Natural killer cell treated with Interleukin-12 subunit alpha and Interleukin-12 subunit beta and Interleukin-15 and Interleukin-18, amount 100 ng/mL, for 72 hours (primary cell): Measurements from ENCODE around the gene CNN2. TPM values are rescaled to one million over a fixed set of nuclear protein-coding genes. Genes with fewer than 3 reads are reported as not detected.

Experiments used
- ATAC-seq, 2 donors: fragments of 150-1000 bp; cut with Tn5 transposase in 1 of 2; sonication (Bioruptor Pico), chemical (Tn5 transposase) in 1 of 2; 2 replicates each; pipeline ENCODE4 v1.10.0; 2021
- DNase-seq: peaks from one replicate; pipeline ENCODE4 v3.0.0; 2022; ENCODE audit warnings: low spot score
- H3K27ac Mint-ChIP-seq, 2 donors: 1 replicate in 1 of 2; 2 replicates in 1 of 2; pipeline ENCODE4 v1.8.0; 2022; ENCODE audit warnings: mixed read lengths in 2 of 2, mild to moderate bottlenecking in 1 of 2, moderate library complexity in 1 of 2
- H3K27me3 Mint-ChIP-seq, 2 donors: 1 replicate in 1 of 2; 2 replicates in 1 of 2; pipeline ENCODE4 v1.8.0; 2022; ENCODE audit warnings: mixed read lengths in 2 of 2
- H3K36me3 Mint-ChIP-seq: one replicate; pipeline ENCODE4 v1.8.0; 2022; ENCODE audit warnings: mixed read lengths
- H3K4me1 Mint-ChIP-seq, 2 donors: 1 replicate in 1 of 2; 2 replicates in 1 of 2; pipeline ENCODE4 v1.8.0; 2022; ENCODE audit warnings: low read depth in 2 of 2, mixed read lengths in 2 of 2, mild to moderate bottlenecking in 1 of 2
- H3K4me3 Mint-ChIP-seq: one replicate; pipeline ENCODE4 v1.8.0; 2022; ENCODE audit warnings: mixed read lengths
- H3K9me3 Mint-ChIP-seq: 2 replicates; pipeline ENCODE4 v1.8.0; 2022; ENCODE audit warnings: mixed read lengths
- total RNA-seq, 2 donors: library from RNA; stranded (reverse); gene quantifications; one replicate each; pipeline ENCODE4 v1.2.3, GENCODE V29; 2022

The CNN2 gene
- total RNA-seq, 2 donors from 2014 or later, result 119 to 141 TPM

DNA sequence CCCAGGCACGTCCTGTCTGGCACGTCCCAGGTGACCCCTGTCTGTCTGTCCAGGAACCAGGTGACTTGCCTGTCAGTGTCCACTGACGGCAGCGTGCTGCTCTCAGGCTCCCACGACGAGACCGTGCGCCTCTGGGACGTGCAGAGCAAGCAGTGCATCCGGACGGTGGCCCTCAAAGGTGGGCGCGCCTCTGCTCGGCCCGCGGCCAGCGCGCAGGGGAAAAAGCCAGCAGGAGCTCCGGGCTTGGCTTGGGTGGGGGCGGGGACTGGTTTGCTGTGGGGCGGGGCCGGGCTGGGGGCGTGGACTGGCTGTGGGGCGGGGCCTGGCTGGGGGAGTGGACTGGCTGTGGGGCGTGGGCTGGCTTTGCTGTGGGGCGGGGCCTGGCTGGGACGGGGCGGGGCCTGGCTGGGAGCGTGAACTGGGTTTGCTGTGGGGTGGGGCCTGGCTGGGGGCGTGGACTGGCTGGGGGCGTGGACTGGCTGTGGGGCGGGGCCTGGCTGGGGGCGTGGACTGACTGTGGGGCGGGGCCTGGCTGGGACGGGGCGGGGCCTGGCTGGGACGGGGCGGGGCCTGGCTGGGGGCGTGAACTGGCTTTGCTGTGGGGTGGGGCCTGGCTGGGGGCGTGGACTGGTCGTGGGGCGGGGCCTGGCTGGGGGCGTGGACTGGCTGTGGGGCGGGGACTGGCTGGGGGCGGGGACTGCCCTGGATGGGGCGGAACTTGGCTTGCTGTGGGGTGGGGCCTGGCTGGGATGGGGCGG is 35.1 kb upstream of the CNN2 start:
- no peaks in the 10 kb centered on the region for H3K36me3 Mint-ChIP-seq
- H3K4me3 Mint-ChIP-seq, result no peak overlapping the region
- no peaks in the 10 kb centered on the region for H3K27me3 Mint-ChIP-seq
- no peak overlapping the region for H3K27ac Mint-ChIP-seq
- H3K9me3 Mint-ChIP-seq, result no peaks in the 10 kb centered on the region
- ATAC-seq (peak; percentile 73 to 87), DNase-seq (no peak)
- H3K4me1 Mint-ChIP-seq, result peaks cover 0 to 16% of the 10 kb centered on the region in 2 donors

DNA sequence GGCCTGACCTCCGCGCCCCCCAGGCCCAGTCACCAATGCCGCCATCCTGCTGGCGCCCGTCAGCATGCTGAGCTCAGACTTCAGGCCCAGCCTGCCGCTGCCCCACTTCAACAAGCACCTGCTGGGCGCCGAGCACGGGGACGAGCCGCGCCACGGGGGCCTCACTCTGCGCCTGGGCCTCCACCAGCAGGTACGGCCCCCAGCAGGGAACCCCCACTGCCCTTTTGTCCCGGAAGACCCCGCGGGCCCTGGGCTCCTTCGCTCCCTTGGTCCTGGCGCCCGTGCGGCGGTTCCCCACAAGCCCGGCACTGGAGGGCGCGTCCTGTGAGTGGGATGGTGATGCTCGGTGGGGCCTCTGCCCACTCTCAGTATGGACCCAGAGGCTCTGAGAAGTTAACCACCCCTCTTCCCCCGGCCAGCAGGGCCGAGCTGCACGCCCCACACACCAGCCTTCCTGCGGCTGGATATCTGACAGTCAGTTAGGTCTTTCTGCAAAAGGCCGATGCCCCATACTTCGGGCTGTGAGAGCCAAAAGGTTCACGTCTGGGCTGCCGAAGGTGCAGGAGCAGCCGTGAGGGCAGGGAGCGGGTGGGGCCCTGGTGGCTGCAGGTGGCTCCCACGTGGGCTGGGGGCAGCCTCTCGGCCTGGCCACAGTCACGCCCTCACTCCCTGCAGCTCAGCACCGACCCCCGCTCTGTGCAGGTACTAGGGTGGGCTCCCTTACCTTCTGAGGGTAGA is 34.3 kb upstream of the CNN2 start:
- no peak for ATAC-seq
- peak overlapping the region in 1 of 2 donors; percentile 58 for H3K27ac Mint-ChIP-seq
- peaks cover 0 to 13% of the 10 kb centered on the region in 2 donors for H3K4me1 Mint-ChIP-seq
- no peaks in the 10 kb centered on the region for H3K27me3 Mint-ChIP-seq
- DNase-seq, result no peak
- H3K36me3 Mint-ChIP-seq, result no peaks in the 10 kb centered on the region
- H3K4me3 Mint-ChIP-seq, result no peak overlapping the region
- H3K9me3 Mint-ChIP-seq, result no peaks in the 10 kb centered on the region

DNA sequence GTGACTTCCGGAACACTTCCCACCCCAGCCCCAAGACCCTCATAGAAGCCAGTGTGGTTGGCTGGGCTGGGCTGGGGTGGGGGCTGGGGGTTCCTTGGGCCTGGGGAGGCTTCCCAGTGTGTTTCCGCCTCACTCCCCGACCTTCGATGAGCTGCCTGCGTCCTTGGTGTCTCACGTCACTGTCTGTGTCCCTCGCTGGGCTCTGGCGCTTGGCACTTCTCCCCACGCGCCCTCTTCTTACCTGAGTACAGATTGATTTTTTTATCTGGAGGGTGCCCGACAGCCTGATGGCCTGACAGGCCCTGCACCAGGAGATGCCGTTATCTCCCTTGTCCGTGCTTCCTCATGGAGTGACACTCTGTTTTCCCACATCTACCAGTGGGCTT is 33.7 kb upstream of the CNN2 start:
- H3K27ac Mint-ChIP-seq, result peak overlapping the region in 1 of 2 donors; percentile 58
- H3K36me3 Mint-ChIP-seq, result no peaks in the 10 kb centered on the region
- no peaks in the 10 kb centered on the region for H3K27me3 Mint-ChIP-seq
- no peaks in the 10 kb centered on the region for H3K9me3 Mint-ChIP-seq
- no peak for ATAC-seq
- H3K4me1 Mint-ChIP-seq, result peaks cover 0 to 13% of the 10 kb centered on the region in 2 donors
- no peak overlapping the region for H3K4me3 Mint-ChIP-seq
- DNase-seq, result no peak

- peaks cover 0 to 3% of the 10 kb centered on the region in 2 donors for H3K27me3 Mint-ChIP-seq
- ATAC-seq, result no peak
- DNase-seq, result no peak
- no peak overlapping the region for H3K4me3 Mint-ChIP-seq
- no peaks in the 10 kb centered on the region for H3K36me3 Mint-ChIP-seq
- no peak overlapping the region for H3K27ac Mint-ChIP-seq
- peaks cover 0 to 13% of the 10 kb centered on the region in 2 donors for H3K4me1 Mint-ChIP-seq
- no peaks in the 10 kb centered on the region for H3K9me3 Mint-ChIP-seq
These were observed 33.0 kb upstream of the CNN2 start for GRCh38 chr19:993361-993830.

GRCh38 chr19:993831-994393 is 32.5 kb upstream of the CNN2 start:
- Mint-ChIP-seq H3K9me3 (no peaks in the 10 kb centered on the region), H3K4me1 (peaks cover 0 to 10% of the 10 kb centered on the region in 2 donors), H3K36me3 (no peaks in the 10 kb centered on the region), H3K4me3 (no peak overlapping the region), H3K27me3 (peaks cover 4 to 5% of the 10 kb centered on the region in 2 donors), H3K27ac (no peak overlapping the region)
- DNase-seq (no peak), ATAC-seq (no peak)

DNA sequence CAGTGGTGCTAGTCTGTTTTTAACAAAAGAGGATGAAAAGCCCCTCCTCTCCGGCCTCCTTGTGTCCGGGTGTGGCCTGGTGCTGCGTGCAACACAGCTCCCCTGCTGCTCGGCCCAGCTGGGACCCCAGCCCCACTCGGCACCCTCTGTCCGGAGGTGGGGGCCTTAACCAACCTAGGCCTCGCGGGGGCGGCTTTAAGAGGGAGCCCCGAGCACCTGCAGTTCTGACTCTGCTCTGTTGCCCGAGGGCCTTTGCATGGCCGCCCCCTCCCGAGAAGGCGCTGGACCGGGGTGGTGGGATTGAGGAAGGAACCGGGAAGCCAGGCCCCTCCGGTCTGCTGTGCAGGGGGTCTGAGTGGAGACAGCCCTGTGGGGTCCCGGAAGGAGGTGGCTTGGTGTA is 31.9 kb upstream of the CNN2 start:
- Mint-ChIP-seq H3K4me3 (no peak overlapping the region), H3K9me3 (no peaks in the 10 kb centered on the region), H3K27ac (no peak overlapping the region)

GRCh38 chr19:995051-995827 is 31.2 kb upstream of the CNN2 start:
- H3K27me3 Mint-ChIP-seq, result peaks cover 10 to 11% of the 10 kb centered on the region in 2 donors
- H3K9me3 Mint-ChIP-seq, result no peaks in the 10 kb centered on the region
- no peak for DNase-seq
- H3K27ac Mint-ChIP-seq, result no peak overlapping the region
- H3K4me1 Mint-ChIP-seq, result peaks cover 0 to 10% of the 10 kb centered on the region in 2 donors
- no peak for ATAC-seq
- no peak overlapping the region for H3K4me3 Mint-ChIP-seq
- H3K36me3 Mint-ChIP-seq, result no peaks in the 10 kb centered on the region

More for the DNA sequence above, 31.9 kb upstream of the CNN2 start:
- DNase-seq (no peak), ATAC-seq (no peak)
- Mint-ChIP-seq H3K36me3 (no peaks in the 10 kb centered on the region), H3K4me1 (peaks cover 0 to 10% of the 10 kb centered on the region in 2 donors), H3K27me3 (peaks cover 10 to 11% of the 10 kb centered on the region in 2 donors)

DNA sequence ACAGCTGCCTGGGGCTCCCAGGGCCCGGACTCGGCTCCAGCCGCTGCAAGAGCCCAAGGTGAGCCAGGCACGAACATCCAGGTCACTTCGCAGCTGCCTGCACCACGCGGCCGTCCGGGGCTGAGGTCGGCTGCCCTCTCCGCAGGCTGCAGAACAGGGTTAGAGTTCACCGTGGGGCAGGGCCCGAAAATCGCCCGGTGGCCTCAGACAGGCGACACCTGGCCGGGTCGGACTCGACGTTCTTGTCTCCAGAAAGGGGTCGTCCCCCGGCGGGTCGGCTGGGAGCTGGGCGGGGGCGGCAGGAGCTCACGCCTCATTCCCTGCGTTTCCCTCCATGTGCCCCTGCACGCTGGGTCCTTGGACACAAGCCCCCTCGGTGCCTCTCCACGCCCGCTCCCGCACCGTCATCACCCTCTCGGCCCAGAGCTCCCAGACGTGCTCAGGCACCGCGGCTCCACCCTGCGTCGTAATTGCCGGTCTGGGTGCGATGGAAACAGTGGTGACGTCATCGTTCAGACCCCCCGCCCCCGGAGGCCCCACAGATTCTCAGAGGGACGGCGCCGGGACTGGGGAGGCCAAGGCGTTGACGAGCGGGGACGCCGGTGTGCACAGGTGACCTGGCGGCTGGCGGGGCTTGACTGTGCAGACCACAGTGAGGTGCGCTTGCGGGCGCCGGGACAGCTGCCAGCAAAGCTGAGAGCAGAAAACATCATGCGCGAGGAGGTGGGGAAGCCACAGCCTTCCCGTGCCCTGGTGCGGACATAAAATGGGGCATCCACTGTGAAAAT is 30.2 kb upstream of the CNN2 start:
- peaks cover 0 to 10% of the 10 kb centered on the region in 2 donors for H3K4me1 Mint-ChIP-seq
- H3K27me3 Mint-ChIP-seq, result peaks cover 10 to 11% of the 10 kb centered on the region in 2 donors
- H3K9me3 Mint-ChIP-seq, result no peaks in the 10 kb centered on the region
- H3K27ac Mint-ChIP-seq, result no peak overlapping the region
- DNase-seq (no peak), ATAC-seq (peak in 1 of 2 donors; percentile 29)
- no peak overlapping the region for H3K4me3 Mint-ChIP-seq
- H3K36me3 Mint-ChIP-seq, result no peaks in the 10 kb centered on the region

DNA sequence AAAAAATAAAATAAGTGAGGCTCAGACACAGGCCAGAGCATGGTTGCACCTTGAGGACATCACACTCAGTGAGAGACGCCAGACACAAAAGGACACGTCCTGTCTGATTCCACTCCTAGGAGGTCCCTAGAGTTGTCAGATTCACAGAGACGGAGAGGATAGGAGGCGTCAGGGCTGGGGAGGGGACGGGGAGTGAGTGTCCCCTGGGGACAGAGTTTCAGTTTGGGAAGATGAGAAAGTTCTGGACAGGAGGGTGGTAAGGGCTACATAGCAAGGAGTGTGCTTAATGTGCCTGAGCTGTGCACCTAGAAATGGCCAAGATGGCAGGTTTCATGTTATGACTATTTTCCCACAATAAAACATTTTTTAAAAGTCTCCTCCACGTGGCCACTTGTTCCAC is 28.3 kb upstream of the CNN2 start:
- Mint-ChIP-seq H3K36me3 (no peaks in the 10 kb centered on the region), H3K27ac (no peak overlapping the region), H3K4me1 (peaks cover 6 to 11% of the 10 kb centered on the region in 2 donors), H3K27me3 (peaks cover 15 to 18% of the 10 kb centered on the region in 2 donors), H3K9me3 (no peaks in the 10 kb centered on the region), H3K4me3 (no peak overlapping the region)
- DNase-seq (no peak), ATAC-seq (no peak)

DNA sequence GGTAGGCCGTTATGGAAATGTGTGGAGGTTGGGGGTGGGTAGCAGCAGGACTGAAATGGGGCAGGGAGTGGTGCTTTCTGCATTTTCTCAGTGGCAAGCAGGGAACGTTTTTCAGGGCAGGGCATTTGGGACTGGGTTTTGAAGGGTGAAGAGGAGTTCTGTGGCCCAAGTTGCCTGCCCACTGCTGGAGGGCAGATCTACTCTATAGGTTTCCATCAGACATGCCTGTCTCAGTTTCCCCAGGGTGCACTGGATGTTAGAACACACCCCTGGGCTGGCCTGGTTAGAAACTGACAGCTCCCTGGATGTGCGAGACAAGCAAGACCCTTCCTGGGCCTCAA is 27.1 kb upstream of the CNN2 start:
- H3K36me3 Mint-ChIP-seq, result no peaks in the 10 kb centered on the region
- H3K4me3 Mint-ChIP-seq, result no peak overlapping the region
- no peak for DNase-seq
- H3K9me3 Mint-ChIP-seq, result no peaks in the 10 kb centered on the region
- H3K27me3 Mint-ChIP-seq, result peaks cover 15 to 18% of the 10 kb centered on the region in 2 donors
- H3K4me1 Mint-ChIP-seq, result peaks cover 6 to 11% of the 10 kb centered on the region in 2 donors
- H3K27ac Mint-ChIP-seq, result no peak overlapping the region
- ATAC-seq, result no peak

DNA sequence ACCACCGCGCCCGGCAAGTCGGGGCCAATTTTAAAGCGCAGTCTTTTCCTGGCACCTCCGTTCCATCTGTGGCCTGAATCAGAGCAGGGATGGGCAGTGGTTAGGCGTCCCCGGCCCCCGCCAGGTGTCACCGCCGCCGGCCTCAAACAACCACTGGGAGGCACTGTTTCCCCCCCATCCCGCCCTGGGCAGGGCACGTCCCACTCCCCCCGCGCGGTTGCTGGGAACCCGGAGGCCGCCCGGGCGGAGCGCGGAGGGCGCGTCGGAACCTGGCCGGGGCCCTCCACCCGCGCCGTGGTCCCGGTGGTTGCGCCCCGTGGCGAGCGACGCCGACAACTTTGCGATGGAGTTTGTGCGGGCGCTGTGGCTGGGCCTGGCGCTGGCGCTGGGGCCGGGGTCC is 26.3 kb upstream of the CNN2 start, which contains the start of gene GRIN3B:
Gene GRIN3B, plus strand, starts transcription at position 325 of the 400 bp plus-strand sequence. Its CDS starts 19 bp downstream, at position 344.
- Mint-ChIP-seq H3K4me1 (peaks cover 6 to 11% of the 10 kb centered on the region in 2 donors), H3K27me3 (peaks cover 15 to 18% of the 10 kb centered on the region in 2 donors), H3K9me3 (no peaks in the 10 kb centered on the region), H3K27ac (no peak within 1 kb of the TSS), H3K4me3 (no peak within 1 kb of the TSS), H3K36me3 (no peaks in the 10 kb centered on the region)
- ATAC-seq, result peak; percentile 50 to 56
- no peak for DNase-seq

GRCh38 chr19:1000591-1001537 is 25.5 kb upstream of the CNN2 start:
- H3K9me3 Mint-ChIP-seq, result no peaks in the 10 kb centered on the region
- no peak overlapping the region for H3K27ac Mint-ChIP-seq
- H3K4me1 Mint-ChIP-seq, result peaks cover 6 to 11% of the 10 kb centered on the region in 2 donors
- DNase-seq (no peak), ATAC-seq (no peak)
- no peaks in the 10 kb centered on the region for H3K36me3 Mint-ChIP-seq
- H3K4me3 Mint-ChIP-seq, result no peak overlapping the region
- H3K27me3 Mint-ChIP-seq, result peaks cover 15 to 18% of the 10 kb centered on the region in 2 donors
